NB4 (cell line): Measurements from ENCODE around the gene ASCL3.
A peak's percentile ranks its signal among the peaks of the same experiment; 100 is the strongest.

Experiments used
- DNase-seq: peaks from one replicate; pipeline ENCODE4 v3.0.0; 2010; ENCODE audit warnings: low read depth
- H3K4me3 ChIP-seq: one replicate; pipeline ENCODE4 v1.5.1; 2011; ENCODE audit warnings: mild to moderate bottlenecking, low read depth, low read length, moderate library complexity
- MAX ChIP-seq: IDR thresholded peaks from 2 replicates; pipeline ENCODE4 v1.6.1; 2011; ENCODE audit warnings: low read depth, low read length
- MYC ChIP-seq: IDR thresholded peaks from 2 replicates; pipeline ENCODE4 v1.6.1; 2011; ENCODE audit warnings: low read depth, low read length
- POLR2A ChIP-seq: IDR thresholded peaks from 2 replicates; pipeline ENCODE4 v1.6.1; 2011; ENCODE audit warnings: mild to moderate bottlenecking; ENCODE audit not compliant: insufficient read length; ENCODE audit errors: extremely low read depth
- TF ChIP-seq, protein P1 (sequence below): IDR thresholded peaks from one replicate; pipeline ENCODE4 v1.5.1; 2012; ENCODE audit warnings: low read depth, low read length

ASCL3 gene

GRCh38 chr11:8959546-8960166 is 16.8 kb upstream of the ASCL3 start:
- DNase-seq = peak; percentile 80
- H3K4me3 ChIP-seq = no peak overlapping the region
- TF ChIP-seq POLR2A = no peak
- no peak for TF ChIP-seq MYC
- no peak for TF ChIP-seq MAX
- TF ChIP-seq, protein P1, sequence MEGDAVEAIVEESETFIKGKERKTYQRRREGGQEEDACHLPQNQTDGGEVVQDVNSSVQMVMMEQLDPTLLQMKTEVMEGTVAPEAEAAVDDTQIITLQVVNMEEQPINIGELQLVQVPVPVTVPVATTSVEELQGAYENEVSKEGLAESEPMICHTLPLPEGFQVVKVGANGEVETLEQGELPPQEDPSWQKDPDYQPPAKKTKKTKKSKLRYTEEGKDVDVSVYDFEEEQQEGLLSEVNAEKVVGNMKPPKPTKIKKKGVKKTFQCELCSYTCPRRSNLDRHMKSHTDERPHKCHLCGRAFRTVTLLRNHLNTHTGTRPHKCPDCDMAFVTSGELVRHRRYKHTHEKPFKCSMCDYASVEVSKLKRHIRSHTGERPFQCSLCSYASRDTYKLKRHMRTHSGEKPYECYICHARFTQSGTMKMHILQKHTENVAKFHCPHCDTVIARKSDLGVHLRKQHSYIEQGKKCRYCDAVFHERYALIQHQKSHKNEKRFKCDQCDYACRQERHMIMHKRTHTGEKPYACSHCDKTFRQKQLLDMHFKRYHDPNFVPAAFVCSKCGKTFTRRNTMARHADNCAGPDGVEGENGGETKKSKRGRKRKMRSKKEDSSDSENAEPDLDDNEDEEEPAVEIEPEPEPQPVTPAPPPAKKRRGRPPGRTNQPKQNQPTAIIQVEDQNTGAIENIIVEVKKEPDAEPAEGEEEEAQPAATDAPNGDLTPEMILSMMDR = peak; percentile 67

GRCh38 chr11:8956860-8957259 is 14.0 kb upstream of the ASCL3 start:
- TF ChIP-seq MAX (no peak), POLR2A (no peak), MYC (no peak)
- TF ChIP-seq, protein P1 = no peak
- H3K4me3 ChIP-seq = no peak overlapping the region
- DNase-seq = no peak

DNA sequence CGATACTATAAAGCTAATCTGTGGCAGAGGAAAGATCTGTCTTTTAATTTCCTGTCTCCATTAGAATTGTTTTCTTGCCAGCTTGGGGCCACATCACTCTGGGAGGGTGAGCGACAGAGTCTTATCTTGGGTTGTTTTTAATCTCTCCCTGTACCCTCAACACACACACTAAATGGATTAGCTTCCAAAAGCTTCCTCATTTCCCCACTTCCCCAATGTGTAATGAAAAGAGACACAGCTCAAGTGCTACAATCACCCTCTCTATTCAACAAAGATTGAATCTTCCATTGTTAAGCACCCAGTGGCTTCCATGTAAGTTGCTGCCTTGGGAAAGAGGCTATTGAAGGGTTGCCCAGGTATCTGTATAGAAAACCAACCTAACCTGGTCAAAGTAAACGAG is 6.1 kb upstream of the ASCL3 start:
- DNase-seq = no peak
- no peak for TF ChIP-seq MAX
- no peak for TF ChIP-seq MYC
- TF ChIP-seq POLR2A = no peak
- TF ChIP-seq, protein P1 = no peak

GRCh38 chr11:8947230-8947943 is 4.6 kb upstream of the ASCL3 start:
- TF ChIP-seq MYC (no peak), MAX (no peak), POLR2A (no peak)
- TF ChIP-seq, protein P1 = no peak
- H3K4me3 ChIP-seq = no peak overlapping the region
- DNase-seq = no peak

More for the DNA sequence above, 6.1 kb upstream of the ASCL3 start:
- H3K4me3 ChIP-seq = no peak overlapping the region

GRCh38 chr11:8941341-8942103 is 1.3 kb downstream of the ASCL3 start:
- TF ChIP-seq, protein P1 = no peak
- TF ChIP-seq MAX = no peak
- TF ChIP-seq POLR2A = no peak
- no peak for TF ChIP-seq MYC
- no peak overlapping the region for H3K4me3 ChIP-seq
- no peak for DNase-seq
